SW480 (cell line): Measurements from ENCODE around the gene SND1.
"Not testable (repeated sequence)": the region's sequence is repeated elsewhere in the genome, so short reads cannot be mapped to it uniquely, and the experiment has no call there.

ENCODE experiments used
- DNase-seq: peaks from one replicate; pipeline ENCODE4 v3.0.0-alpha.2; 2016; ENCODE audit warnings: low spot score

The SND1 gene

DNA sequence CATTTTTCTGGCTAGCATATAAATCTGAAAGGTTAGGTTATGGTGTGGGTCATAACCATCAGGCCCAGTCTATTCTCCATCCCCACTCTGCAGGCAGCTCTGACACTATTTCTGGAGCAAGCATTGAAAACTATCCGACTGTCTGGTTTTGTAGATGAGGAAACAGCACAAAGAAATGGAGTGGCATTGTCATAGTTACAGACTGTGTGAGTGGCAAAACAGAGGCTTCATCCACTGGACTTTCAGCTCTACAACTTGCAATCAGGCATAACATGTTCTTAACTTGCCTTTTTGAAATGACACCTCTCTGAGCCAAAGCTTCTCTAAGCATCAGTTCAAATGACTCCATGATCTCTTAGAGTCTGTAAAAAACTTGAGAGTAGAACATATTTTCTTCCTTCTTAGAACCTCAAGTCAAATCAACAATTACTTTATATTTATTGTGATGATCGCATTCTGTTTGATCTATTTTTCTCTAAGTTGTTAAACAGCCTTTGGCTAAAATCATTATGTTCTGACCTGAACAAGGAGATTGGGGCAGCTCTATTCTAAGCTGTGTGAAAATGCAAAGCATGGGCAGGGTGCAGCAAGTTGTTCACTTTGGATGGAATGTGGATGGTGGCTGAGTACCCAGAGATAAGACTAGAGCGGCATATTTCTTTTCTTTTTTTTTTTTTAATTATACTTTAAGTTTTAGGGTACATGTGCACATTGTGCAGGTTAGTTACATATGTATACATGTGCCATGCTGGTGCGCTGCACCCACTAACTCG lies 310.8 kb downstream of the SND1 start:
- no peak for DNase-seq

DNA sequence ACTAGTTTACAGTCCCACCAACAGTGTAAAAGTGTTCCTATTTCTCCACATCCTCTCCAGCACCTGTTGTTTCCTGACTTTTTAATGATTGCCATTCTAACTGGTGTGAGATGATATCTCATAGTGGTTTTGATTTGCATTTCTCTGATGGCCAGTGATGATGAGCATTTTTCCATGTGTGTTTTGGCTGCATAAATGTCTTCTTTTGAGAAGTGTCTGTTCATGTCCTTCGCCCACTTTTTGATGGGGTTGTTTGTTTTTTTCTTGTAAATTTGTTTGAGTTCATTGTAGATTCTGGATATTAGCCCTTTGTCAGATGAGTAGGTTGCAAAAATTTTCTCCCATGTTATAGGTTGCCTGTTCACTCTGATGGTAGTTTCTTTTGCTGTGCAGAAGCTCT lies 311.9 kb downstream of the SND1 start:
- DNase-seq, result not testable (repeated sequence)

DNA sequence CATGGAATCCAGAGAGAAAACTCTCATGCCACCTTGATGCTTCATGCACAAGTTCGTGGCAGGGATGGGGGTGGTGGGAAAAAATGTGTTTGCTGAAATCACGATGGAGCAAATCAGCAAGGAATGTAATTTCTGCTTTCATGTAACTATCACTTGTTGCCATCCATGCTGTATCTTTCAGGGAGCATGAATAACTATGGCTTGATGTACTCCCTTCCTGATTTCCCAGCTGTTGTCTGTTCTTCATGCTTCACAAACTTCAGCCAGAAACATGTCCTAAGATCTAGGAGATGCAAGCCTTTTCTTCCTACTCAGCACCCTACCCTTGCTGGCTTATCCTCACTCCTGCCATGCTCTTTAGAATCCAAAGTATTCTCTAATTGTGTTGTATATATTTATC lies 315.3 kb downstream of the SND1 start:
- no peak for DNase-seq

DNA sequence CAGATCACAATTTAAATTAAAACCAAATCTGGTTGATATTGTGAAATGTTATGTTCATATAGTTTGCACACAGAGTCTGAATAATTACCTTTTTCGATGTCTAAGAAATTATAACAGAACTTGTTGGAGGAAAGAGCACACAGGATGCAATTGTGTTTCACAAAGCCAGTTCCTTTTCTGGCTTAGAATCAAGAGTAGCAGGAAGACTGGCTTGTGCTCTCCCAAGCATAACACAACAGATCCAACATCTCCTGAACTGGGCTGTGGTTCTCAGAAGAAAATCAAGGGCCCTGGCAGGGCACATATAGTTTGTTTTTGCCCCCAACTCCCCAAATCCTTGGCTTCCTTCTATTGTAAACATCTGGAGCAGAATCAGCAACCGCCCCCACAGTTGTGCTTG lies 316.6 kb downstream of the SND1 start:
- DNase-seq, result no peak

DNA sequence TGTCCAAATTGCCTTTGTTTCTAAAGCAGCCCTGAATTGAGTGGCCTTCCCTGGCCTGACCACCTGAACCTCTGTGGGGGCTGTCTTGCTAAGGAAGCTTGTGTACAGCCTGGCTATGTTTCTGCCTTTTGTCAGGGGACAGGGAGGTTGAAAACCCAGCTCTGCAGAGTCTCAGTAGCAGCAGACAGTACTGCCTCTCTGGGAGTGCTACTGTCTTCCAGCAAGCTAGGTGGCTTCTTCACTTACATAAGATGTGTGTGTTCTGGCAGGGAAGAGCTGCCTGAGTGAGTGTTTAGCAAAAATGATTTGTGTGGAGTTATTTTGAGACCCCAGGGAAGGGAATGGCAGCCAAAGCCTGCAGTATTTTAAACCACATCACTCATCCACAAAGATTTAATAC lies 321.8 kb downstream of the SND1 start:
- DNase-seq, result no peak

DNA sequence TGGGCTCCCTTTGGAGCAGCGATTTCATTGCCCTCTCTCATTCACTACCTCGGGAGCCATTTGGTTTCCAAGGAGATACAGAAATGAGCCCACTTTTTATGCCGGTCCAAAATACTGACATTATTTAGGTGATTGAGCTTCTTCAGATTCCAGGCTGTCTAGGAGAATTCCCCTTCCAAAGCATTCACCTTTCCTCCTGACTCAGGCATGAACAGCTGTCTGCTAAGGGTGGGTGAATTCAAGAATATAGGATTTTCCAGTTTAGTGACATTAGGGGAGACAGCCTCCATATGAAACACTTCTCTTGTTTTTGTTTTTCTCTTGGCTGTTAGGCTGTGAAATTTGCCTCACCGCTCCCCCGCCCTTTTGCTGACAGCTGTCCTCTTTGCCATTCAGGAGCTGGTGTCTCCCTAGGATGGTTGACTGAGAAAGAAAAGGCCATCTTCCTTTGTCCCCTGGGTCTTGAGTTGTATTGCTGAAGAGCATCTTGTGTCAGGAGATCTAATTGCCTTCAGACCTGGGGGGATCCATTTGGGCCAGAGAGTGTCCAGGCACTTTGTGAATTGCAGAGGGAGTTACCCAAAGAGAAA lies 322.5 kb downstream of the SND1 start:
- DNase-seq, result no peak

DNA sequence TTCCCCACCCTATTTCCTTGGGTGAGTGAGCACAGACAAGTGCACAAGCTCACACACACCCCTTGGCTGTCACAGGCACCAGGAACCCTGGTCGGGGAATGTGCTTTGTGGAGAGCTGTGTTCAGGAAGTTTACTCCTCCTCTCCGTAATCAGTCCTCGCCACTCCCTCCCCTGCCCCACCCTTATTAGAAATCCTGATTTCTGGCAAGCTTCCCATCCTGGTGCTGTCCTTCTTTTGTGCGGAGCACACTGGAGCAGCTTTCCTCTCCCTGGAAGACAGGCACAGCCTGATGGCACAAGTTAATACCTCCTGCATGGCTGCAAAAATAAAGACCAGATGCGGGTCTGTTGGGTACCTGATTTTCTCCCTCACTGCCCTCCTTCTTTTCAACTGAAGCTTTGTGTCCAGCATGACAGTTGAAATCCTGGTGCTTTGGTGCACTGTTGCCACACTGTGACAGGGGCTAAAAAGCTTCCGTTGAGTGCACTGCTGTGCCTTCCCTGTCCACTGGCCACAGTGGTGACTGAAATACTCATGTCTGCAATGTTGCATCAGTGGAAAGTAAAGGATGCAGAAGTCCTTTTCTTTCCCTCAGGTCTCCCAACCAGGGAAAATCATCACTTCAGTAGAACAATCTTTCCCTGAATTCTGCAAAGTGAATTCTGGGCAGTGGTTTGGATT lies 324.2 kb downstream of the SND1 start:
- no peak for DNase-seq

DNA sequence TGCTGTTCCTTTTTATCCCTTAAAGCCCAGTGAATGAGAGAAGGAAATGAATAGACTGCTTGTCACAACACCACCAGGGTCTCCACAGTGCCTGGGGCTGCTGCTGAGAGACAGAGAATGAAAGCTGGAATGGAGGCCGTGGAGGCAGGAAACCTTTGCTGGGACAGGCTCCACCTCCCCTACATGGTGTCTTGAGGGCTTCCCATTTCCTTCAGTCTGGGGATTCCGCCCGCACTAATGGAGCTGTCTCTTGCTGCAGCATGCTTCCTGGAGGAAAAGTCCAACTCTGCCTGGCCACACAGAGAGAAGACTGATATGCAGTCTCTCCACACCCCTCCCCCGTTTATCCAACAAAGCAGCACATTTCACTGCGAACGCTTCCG lies 324.7 kb downstream of the SND1 start:
- no peak for DNase-seq

DNA sequence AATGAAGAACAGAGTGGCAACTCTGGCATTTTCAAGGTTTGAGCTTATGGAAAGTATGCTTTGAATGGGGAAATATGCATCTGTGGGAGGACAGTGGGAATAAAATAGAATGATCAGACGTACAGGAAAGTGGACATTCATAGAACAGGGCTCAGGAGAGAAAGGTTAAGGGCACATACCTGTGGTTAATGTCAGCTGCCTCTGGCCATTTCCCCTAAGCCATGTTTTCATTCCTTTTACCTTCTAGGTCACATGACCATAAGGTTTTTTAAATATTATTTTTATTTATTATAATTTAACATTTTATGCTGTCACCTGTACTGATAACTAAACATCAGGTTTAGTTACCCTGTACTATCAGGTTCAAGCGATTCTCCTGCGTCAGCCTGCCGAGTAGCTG lies 326.4 kb downstream of the SND1 start:
- DNase-seq, result no peak

DNA sequence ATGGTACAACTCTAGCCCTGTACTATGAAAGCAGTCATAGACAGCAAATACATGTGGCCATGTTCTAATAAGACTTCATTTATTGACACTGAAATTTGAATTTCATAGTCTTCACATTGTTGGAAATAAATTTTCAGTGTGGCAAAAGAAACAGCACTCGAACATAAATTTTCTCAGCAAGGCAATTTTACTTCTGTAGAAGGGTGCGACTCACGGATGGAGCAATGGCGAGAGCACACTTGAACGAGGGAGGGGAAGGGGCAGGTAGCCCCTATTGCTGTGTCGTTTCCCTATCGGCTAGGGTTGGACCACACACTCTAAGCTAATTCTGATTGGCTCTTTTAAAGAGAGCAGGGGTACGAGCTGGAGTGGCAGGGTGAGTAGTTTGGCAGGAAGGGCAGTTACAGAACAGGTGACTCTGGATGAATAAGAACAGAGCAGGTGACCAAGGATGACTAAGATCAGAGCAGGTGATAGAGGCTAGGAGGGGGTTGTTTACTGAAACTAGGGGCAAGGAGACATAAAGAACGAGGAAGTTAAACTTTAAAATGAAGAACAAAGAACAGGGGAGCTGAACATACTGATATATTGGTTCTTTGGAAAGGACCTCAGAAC lies 327.2 kb downstream of the SND1 start:
- no peak for DNase-seq

DNA sequence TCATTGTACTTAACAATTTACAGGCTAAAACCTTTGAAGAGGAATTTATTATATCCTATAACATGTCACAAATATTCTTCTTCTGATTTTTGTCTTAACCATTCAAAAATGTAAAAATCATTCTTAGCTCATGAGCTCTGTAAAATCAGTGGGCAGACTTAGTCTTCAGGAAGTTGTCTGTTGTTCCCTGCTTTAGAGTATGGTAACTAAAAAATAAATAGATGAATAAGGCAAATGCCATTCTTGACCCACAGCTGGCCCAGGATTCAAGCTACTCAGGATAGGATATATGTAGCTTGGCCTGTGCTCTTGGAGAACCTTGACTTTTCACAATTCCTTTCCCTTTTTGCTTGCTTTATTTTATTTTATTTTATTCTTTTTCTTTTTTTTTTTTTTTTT lies 327.7 kb downstream of the SND1 start:
- DNase-seq, result no peak

DNA sequence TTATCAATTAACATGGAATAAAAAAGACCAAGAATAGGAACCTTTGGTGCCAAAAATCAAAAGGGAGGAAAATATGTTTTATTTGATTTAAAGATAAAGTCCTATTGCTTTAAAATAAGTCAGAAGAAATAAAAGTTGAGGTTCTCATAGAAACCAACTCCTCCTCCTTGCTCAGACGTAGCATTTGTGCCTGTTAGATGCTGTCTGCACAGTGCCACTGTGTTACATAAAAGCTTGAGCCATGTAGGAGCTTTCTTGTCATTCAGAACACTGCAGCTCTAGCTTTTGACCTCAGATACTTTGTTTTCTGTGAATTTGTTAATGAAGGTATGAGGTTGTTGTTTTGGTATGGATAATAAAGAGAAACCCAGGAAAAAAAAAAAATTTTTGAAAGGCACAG lies 328.9 kb downstream of the SND1 start:
- no peak for DNase-seq

DNA sequence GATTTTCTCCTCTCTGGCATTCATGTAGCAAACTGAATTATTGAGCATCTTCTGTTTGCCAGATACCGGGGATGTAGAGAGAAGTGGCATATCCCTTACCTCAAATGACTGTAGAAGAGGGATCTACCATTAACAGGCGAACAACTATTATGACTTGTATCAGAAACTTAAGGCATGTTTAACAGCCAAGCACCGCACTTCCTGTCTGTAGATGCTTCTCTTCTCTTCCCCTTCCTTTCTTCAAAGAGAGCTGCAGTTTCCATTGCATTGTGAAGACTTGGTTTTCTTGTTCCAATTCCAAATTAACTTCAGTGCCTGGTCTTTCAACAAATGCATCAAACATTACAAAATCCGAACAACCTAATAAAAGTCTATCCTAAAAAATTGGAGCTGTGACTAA lies 330.0 kb downstream of the SND1 start:
- DNase-seq, result no peak

DNA sequence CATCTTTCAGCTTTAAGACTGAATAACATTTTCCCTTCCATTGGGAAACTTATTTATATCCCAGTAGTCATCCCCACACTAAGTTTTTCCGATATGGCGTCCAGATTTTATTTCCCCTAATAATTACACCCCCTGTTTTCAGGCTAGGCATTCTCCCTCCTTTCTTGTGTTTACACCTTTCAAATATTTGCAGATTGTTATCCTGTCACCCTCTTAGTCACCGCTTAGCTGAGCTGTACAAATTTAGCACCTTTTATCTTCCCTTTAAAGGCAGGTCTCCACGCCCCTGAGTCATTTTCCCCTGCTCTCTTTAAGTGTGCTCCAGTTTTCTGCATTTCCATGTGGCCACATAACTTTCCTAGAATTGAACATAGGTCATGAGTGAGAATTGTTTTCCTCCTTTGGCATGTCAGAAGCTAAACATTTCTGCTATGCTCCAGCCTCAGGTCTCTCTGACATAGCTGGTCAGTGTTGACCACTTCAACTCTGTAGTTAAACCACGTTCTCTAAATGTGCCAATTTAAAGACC lies 331.9 kb downstream of the SND1 start:
- DNase-seq, result peak; percentile 17

DNA sequence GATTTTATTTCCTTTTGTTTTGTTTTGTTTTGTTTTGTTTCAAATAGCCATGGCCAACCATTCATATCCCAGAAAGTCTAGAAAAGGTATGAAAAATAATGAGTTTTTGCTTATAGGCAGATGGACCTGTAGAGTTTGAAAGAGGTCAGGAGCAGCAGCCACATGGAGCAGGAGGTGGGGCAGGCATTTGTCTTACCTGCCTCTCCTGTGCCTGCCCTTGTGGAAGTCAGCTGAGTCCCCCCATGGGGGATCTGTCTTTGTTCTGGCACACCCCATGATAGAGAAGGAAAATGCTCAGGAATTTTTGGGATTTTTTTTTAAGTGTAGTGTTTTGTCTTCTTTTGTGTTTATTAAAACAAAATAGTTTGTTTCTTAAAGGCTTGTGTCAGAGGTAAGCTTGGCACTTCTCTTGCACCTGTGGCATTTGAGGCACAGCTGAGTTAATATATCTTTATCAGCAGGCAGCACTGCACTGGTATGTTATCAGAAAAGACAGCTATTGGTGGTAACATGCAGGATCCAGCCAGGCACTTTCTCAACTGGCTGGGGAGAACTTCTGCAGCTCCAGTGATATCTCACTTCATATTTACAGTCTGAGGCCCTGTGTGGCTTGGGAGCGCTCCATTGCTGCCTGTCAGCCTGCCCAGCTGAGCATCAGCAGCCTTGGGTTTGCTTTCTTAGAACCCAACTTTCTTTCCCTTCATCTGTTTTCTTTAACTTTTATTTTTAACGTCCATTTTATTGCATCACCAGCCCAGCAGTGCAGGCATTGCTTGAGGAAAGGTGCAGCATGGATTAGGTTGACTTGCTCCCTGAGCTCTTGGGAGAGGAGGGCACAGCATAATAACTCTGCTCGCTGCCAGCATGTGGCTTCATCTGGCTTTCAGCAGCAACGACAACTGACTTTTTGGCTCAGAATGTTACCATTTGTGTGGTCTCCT lies 334.9 kb downstream of the SND1 start:
- no peak for DNase-seq

DNA sequence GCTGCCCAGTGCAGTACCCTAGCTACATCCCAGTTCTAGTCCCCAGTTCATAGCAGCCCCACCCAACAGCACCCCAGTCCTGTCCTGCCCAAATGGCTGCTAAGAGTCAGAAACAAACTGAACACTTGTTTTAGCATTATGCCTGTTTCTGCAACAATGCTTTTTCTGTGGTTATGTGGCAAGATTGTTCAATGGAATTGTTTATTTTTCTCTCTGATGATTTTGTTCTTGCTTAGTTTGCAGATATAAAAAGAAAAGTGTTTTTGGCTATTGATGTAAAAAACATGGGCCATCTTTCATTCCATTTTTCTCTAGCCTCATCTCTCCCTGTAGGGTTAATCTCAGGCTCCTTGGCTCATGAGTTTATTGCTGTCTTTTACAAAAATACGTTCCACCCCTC lies 336.8 kb downstream of the SND1 start:
- DNase-seq, result no peak

DNA sequence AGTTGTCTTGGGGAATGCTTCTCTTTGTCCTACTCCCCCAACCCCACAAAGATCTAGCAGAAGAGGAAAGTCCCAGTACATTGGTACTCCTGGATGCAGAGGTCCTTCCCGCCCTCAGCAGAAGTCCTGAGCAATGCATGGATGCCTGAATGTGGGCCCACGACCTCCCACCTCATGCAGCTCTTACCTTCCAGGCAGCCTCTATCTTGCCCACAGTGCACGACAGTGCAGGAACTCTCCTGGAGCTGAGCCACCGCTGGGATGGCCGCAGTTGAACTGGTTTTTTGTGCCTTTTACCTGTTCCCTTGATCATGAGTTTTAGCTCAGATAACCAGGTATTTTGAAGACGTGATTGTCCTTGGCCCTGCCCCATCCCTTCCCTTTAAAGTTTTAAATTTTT lies 341.3 kb downstream of the SND1 start:
- DNase-seq, result no peak

DNA sequence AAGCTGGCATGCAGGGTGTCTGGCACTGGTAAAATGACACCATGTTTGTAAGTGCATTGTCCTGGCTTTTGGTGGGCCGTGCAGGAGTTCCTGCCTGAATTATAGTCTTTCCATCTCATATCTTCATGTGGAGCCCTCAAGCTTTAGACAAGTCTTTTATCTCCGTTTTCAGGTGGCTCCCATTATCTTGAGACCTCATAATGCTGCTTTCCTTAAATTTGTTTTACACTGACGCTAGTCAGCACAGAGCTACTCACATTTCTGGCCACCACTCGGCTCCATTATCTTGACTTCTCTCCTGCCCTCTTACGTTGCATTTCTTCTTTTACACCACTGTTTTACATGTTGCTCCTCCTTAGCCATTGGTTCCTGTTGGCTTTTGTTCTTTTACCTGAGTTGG lies 342.0 kb downstream of the SND1 start:
- DNase-seq, result no peak

DNA sequence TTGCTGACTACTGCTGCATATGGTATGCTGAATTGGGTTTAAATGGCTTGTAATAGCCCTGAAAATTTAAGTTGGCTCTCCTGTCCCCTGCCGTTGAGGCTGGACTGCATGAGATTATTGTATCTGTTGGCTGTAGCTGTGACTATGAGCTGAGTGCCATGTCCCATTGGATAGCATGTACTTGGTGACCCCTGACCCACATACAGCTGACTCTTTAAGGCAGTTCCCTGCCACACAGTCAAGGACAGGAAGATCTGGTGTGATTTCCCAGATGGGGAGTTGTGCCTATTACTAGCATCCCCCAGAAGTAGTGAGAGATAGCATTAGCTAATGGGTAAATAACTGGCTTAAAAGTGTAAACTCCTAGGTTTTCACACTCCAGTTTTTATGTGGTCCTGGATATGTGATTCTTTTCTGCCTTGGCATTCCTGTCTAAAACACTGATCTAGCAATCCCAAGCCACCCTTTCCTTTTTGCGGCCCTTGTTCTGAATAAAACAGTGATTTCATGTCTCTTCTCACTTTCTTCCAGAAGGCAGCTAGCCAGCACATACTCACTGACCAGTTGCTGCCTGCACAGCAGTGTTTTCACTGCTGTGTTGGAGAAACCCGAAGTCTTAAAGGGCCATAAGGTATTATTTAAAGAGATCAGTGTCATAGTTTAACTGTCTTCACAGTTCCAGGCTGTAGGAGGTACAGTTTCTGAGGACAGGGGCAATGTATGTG lies 343.3 kb downstream of the SND1 start:
- DNase-seq, result no peak

DNA sequence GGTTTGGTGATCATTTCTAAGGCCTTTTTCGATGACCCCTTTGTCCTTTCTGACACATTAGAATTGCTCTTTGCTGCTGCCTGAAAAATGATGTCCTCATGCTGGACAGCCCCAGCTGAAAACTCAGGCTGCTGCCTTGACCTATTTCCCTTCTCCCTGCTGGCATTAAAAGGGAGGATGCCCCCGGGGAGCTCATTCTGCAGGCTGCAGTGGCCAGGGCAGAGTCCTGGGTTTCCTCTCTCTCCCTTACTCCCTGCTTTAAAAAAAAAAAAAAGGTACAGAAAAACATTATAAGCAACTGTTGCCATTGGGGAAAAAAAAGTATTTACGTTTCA lies 343.9 kb downstream of the SND1 start:
- no peak for DNase-seq
